ENCODE measurements around the gene CLEC2L.

DNA sequence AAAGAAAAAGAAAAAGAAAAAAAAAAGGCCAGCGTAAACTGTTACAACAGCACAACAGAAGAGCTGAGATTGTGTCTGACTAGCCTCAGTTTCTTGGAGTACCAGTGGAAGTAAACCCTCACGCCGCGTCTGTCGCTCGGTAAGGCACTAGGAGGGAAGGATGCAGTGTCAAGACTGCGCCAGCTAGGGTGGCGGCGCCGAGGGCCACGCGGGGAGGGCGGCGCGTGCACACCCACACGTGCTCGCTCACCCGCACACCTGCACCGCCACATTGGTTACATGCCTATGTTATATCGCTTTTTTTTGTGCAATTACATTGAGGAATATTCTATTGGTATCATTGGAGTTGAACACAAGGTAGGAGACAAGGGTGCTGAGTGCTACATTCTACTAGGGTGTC lies 48.2 kb downstream of the CLEC2L start:
- no peak for TF ChIP-seq EZH2 (IDR thresholded peaks at IDR 0.05; ENCODE audit: insufficient read depth, poor library complexity, severe bottlenecking)
- TF ChIP-seq EZH2phosphoT487 (IDR thresholded peaks at IDR 0.05; ENCODE audit: insufficient read depth, low read depth): no peak
